GM18505 (cell line): Measurements from ENCODE around the gene ANKS1B.

ENCODE experiments used
- ATAC-seq: cut with Tn5 transposase; IDR thresholded peaks from one replicate; pipeline ENCODE4 v1.9.1; 2021; ENCODE audit not compliant: unreplicated experiment
- POLR2A ChIP-seq: IDR thresholded peaks from 4 replicates; pipeline ENCODE4 v1.6.1; 2011; ENCODE audit warnings: borderline replicate concordance; ENCODE audit not compliant: insufficient read depth, insufficient read length; ENCODE audit errors: extremely low read depth

ANKS1B gene

DNA sequence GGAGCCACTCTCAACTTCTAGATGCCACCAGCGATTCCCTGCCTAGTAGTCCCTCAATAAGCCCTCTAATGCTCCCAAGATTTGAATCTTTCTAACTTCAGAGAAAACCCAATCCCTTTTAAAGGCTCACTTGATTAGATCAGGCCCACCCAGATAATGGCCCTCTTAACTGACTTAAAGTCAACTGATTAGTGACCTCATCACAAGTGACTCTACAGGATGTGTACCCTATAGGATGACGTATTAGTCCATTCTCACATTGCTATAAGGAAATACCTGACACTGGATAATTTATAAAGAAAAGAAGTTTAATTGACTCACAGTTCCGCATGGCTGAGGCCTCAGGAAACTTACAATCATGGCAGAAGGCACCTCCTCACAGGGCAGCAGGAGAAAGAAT is 49.1 kb downstream of the ANKS1B start:
- no peak for TF ChIP-seq POLR2A
- ATAC-seq, result no peak

DNA sequence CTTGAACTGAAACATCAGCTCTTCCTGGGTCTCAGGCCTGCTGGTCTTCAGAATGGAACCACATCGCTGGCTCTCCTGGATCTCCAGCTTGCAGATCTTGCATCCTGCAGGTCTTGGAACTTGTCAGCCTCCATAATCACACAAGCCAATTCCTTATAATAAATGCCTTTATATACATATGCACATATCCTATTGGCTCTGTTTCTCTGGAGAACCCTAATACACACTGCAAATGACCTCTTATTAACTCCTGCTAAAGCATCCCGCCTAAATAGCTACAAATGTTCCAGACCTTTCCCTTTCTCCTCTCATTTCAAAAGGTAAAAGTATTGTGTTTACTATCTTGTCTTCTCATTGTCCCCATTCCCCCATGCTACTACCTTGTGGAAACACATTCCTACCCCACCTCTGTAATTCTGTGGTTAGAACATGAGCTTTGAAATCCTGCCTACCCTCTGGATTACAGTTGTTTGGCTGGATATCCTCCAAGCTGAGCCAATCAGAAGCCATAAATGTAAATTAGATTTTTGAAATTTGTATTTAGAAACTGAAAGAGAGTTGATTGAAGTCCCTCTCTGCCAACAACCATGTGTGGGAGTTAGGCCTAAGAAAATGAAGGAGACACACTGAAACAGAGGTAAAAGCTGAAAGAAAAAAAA is 58.1 kb downstream of the ANKS1B start:
- no peak for ATAC-seq
- no peak for TF ChIP-seq POLR2A

DNA sequence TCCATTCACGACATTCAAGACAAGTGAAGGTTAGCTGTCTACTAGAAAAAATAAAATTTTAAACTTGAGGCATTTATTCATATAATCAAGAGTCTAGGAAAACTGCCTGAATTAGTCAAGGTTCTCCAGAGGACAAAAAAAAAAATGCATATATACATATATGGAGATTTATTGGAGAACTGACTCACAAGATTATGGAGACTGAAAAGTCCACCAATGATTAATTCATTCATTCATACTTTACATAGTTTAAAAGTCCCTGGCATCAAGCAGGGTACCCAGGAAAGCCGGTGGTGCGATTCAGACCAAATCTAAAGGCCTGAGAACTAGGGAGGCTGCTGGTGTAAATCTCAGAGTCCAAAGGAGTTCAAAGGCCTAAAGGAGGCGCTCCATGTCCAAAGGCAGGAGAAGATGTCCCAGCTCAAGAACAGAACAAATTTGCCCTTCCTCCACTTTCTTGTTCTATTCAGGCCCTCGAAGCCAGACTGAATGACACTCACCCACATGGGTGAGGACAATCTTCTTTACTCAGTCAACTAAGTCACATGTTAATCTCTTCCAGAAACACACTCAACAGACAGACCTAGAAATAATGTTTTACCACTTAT is 64.3 kb downstream of the ANKS1B start:
- no peak for TF ChIP-seq POLR2A
- no peak for ATAC-seq

DNA sequence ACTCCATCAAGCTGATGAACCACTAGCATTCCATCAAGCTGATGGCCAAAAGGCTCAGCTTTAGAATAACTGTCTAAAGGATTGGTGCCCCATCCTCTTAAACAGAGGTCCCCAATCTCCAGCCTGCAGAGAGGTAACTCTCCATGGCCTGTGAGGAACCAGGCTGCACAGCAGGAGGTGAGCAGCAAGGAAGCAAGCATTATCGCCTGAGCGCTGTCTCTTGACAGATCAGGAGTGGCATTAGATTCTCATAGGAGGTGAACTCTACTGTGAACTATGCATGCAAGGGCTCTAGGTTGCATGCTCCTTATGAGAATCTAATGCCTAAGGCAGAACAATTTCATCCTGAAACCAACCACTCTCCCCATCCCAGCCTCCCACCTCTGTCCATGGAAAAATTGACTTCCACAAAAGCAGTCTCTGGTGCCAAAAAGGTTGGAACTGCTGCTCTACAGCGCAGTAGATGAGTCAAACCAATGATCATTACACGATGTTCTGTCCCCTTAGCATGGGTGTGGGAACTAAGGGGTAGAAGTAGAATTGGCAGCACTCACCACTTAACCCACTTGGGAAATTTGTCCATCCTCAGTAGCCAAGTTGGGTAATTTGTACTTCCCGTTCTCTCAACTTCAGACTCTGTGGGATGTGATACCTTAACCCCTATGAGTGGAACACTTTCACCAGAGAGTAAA is 66.9 kb downstream of the ANKS1B start:
- no peak for TF ChIP-seq POLR2A
- ATAC-seq, result no peak

DNA sequence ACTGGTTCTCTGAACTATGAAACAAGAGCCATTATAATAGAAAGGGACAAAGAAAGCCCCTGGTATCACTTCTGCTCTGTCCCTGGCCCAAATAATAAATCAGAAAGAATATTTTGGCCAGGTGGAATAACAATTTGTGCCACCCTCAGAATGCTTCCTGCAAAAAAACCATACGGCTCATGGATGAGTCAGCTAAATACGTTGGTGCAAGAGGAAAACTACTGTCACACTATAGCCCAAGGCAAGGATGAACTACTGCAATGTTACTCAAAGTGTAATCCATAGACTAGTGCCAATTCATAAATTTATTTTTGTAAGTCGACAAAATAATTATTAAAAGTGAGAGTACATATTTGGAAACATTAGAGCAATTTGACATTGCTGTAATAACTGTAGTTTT is 68.2 kb downstream of the ANKS1B start:
- no peak for TF ChIP-seq POLR2A
- no peak for ATAC-seq

DNA sequence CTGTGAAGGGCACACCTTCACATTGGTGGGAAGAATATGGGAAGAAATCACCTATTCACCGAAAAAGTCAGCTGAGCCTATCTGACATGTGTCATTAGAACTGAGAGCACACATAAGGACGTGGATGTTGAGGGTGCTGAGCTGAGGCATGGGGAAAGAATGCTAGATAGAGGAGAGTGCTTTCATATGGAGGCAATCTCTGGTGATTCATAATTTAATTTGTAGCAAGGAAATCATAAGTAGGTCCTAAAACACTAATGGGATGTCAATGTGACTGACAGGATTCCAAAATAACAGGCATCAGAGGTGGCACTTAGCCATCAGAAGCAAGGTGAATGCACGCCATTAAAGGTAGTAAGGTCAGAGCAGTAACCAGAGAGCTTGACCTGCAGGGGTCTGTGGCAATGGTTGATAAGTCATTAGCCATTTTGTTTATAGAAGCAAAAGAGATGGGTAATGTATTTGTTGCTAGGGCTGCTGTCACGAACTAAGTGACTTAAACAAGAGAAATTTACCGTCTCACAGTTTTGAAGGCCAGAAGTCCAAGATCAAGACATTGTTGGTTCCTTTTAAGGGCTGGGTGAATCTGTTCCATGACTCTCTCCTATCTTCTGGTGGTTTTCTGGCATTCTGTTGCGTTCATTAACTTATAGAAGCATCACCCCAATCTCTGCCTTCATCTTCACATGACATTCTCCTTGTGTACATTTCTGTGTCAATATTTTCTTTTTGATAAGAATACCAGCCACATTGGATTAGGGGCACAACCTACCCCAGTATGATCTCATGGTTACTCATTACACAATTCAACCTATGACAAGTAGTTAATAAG is 69.3 kb downstream of the ANKS1B start:
- no peak for ATAC-seq
- no peak for TF ChIP-seq POLR2A

DNA sequence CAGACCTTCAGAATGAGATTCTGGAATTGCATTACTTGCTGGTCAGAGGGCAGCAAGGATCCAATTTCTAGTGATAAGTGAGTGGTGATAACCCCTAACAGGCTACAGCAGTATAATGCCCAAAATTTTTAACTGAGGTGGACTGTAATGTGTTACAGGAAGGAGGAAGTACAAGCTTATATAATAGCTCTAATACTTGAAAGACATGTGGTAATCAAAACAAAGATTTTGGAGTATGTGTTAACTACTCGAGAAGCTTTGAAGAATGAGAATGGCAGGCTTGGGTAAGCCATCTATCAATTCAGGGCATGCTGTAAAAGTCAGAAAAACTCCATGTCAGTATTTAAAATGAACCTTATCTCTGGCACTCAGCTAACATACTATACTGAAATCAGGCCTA is 70.5 kb downstream of the ANKS1B start:
- no peak for ATAC-seq
- TF ChIP-seq POLR2A, result no peak

DNA sequence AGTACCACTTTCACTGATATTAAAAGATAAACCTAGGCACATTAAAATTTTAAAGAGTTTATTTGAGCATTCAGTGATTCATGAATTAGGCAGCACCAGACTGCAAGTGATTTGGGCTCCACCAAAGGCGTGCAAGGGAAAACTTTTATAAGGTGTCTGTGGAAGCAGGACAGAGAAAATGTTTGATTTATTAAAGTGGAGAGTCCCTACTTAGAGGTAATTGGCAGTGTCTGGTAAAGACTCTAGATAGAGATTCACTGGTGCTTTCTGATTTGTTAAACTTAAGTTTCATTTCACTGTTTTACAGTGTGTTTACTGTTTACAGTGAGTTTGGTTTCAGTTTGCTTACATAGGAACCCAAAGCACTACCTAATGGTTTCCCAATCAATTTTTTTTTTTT is 72.8 kb downstream of the ANKS1B start:
- ATAC-seq, result no peak
- no peak for TF ChIP-seq POLR2A

DNA sequence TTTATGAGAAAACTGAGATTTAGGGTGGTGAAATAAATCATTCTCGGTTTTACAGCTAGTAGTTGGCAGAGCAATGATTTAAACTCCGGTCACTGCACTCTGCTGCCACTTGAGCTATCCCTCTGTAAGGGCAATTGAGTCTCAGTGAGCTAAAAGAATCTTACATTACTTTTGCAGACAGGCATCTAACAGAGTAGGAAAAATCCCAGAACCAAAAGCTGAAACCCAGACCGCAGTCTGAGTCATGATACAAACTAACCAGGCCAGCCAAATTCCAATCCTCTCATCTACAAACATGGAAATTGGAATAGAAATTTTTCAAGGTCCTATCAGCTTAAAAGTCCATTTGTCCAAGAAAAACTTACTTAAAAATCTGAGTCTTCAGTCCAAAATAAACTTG is 73.7 kb downstream of the ANKS1B start:
- TF ChIP-seq POLR2A, result no peak
- ATAC-seq, result no peak

DNA sequence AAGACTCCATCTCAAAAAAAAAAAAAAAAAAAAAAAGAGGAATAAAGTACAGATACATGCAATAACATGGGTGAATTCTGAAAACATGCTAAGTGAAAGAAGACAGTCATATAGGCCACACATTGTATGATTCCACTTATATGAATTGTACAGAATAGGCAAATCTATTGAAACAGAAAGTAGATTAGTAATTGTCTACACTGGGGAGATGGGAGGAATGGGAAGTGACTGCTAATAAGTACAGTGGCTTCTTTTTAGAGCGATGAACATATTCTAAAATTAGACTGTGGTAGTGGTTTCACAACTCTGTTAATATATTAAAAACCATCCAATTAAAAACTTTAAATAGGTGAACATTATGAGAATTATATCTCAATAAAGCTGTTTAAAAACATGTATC is 74.4 kb downstream of the ANKS1B start:
- ATAC-seq, result no peak
- no peak for TF ChIP-seq POLR2A

DNA sequence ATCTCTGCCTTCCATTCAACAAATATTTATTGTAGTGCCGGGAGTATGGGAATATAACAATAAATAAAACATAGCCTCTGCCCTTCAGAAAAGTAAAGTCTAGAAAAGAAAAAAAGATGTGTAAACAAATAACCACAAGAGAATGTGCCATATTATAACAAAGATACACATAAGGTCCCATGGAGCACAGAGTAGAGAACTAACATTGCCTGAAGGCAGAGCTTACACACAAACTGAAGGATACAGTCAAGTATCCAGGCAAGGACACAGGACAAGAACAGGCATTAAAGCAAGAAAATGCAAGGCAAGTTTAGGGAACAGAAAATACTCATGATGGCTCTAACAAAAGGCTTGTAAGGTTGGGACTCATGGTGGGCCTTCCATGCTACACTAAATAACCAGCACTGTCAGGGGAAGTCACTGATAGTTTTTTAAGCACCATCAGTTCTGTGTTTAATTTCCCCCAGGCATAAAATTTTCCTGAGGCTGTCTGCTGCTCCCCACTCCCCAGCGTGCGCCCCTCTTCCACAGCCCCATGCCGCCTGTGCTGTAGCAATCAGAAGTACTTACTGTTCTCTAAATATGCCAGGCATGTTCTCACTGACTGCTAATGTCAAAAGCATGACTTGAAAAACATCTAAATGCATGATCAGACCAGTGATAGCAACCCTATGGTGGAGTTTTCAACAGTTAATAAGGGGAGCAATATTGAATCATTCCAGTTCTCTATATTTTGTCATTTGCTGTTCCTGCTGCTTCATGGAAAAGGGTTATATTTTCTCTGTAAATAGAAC is 77.8 kb downstream of the ANKS1B start:
- no peak for TF ChIP-seq POLR2A
- no peak for ATAC-seq

DNA sequence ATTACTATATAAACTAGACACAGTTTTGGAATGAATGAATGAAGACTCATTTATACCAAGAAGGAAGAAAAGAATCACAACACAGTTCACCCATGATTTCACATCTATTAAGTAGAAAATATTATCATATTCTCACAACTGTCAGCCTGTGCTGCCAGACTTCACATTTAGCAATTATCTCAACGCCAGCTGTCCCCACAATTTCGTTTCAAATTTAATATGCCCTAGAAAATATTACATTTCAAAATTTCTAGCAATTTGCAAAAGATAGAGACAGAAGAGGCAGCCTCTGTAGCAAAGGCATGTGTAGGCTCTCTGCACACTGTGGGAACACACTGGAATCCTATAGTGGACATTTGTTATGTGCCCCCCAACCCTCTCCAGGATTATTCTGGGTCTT is 83.6 kb downstream of the ANKS1B start:
- no peak for ATAC-seq
- TF ChIP-seq POLR2A, result no peak

DNA sequence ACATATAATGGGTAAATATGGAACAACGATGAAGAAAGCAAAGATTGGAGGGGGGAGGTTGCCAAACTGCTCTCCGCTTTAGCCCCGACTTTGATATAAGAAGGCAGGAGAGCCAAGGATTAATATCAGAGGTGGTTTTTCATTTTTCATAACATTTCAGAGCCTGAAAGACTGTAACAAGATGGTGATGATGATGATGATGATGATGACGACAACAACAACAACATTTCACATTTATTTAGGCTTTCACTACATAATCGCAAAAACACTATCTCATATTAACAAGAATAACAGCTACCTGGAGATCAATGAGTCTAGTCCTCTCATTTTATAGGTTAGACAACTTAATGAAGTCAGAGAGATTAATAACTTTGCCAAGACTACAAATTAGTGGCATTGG is 86.1 kb downstream of the ANKS1B start:
- ATAC-seq, result no peak
- no peak for TF ChIP-seq POLR2A
